Esophagus squamous epithelium (tissue), 5 donors: ENCODE results near the gene TTC16. TPM values are rescaled to one million over a fixed set of nuclear protein-coding genes. Genes with fewer than 3 reads are reported as not detected.

ENCODE experiments used
- DNase-seq: peaks from one replicate; lab custom pipeline; 2025; lab: John Stamatoyannopoulos, UW
- H3K27ac ChIP-seq, 4 donors: fragments of 200-600 bp; sonication (generic); one replicate each; pipeline ENCODE4 v1.5.1; 2016 to 2019; ENCODE audit warnings: mild to moderate bottlenecking in 1 of 4
- H3K27me3 ChIP-seq, 4 donors: fragments of 200-600 bp; sonication (generic); 1 replicate in 3 of 4; 2 replicates in 1 of 4; pipeline versions ENCODE4 v1.5.1 to v1.6.0; 2017 to 2021; ENCODE audit warnings: antibody characterized with exemption in 1 of 4
- H3K36me3 ChIP-seq, 3 donors: fragments of 200-600 bp; sonication (generic); one replicate each; pipeline ENCODE4 v1.5.1; 2016 to 2019
- H3K4me1 ChIP-seq, 3 donors: fragments of 200-600 bp; sonication (generic); one replicate each; pipeline ENCODE4 v1.5.1; 2017 to 2019
- H3K4me3 ChIP-seq, 4 donors: fragments of 200-600 bp; sonication (generic); 1 replicate in 3 of 4; 2 replicates in 1 of 4; pipeline ENCODE4 v1.5.1; 2016 to 2019; ENCODE audit warnings: mild to moderate bottlenecking in 2 of 4, moderate library complexity in 1 of 4
- H3K9me3 ChIP-seq, 3 donors: fragments of 200-600 bp; sonication (generic); one replicate each; pipeline ENCODE4 v1.5.1; 2016 to 2019
- POLR2A ChIP-seq, 4 donors: fragments of 450-650 bp; IDR thresholded peaks; one replicate each; pipeline ENCODE4 v1.6.1; 2017; ENCODE audit warnings: antibody characterized with exemption in 4 of 4, mild to moderate bottlenecking in 4 of 4, moderate library complexity in 3 of 4
- WGBS, 2 donors: methylation state at CpG; one replicate each; pipeline ENCODE4 v1.1.5; 2018; 5-methylcytosine and 5-hydroxymethylcytosine counted together
- intact Hi-C: fragments of 100-400 bp; cut with DNase I; formaldehyde crosslinking; loops from one replicate; pipeline ENCODE4 v1.15.0; 2022
- total RNA-seq, 4 donors: library from RNA; depleted of rRNA; stranded (reverse); fragments of >200 nt; gene quantifications; one replicate each; pipeline ENCODE4 v1.1.0, GENCODE V29; 2016
- TF ChIP-seq, protein P1 (sequence below), 6 experiments: fragments of 450-650 bp in 4 of 6; fragments of 200-600 bp in 2 of 6; sonication (generic) in 2 of 6; IDR thresholded peaks; one replicate each; pipeline ENCODE4 v1.5.1; 2016 to 2019; ENCODE audit warnings: antibody characterized with exemption in 6 of 6, mild to moderate bottlenecking in 4 of 6, moderate library complexity in 4 of 6
- donor health status: DM: yes; HTN: yes; CAD: no.

TTC16 gene
- total RNA-seq, 4 donors from 2014 or later: under 0.01 to 0.23 TPM; not detected in 2

- no peak for TF ChIP-seq POLR2A (IDR thresholded peaks at IDR 0.05)
- TF ChIP-seq, protein P1, sequence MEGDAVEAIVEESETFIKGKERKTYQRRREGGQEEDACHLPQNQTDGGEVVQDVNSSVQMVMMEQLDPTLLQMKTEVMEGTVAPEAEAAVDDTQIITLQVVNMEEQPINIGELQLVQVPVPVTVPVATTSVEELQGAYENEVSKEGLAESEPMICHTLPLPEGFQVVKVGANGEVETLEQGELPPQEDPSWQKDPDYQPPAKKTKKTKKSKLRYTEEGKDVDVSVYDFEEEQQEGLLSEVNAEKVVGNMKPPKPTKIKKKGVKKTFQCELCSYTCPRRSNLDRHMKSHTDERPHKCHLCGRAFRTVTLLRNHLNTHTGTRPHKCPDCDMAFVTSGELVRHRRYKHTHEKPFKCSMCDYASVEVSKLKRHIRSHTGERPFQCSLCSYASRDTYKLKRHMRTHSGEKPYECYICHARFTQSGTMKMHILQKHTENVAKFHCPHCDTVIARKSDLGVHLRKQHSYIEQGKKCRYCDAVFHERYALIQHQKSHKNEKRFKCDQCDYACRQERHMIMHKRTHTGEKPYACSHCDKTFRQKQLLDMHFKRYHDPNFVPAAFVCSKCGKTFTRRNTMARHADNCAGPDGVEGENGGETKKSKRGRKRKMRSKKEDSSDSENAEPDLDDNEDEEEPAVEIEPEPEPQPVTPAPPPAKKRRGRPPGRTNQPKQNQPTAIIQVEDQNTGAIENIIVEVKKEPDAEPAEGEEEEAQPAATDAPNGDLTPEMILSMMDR (IDR thresholded peaks at IDR 0.05): no peak
- 66% methylated on average over 4 to 5 of the region's 12 CpGs for WGBS, 2 donors
- Histone ChIP-seq H3K4me1 (peaks cover 0 to 42% (median 10%) of the 10 kb centered on the region in 3 donors), H3K9me3 (no peaks in the 10 kb centered on the region), H3K27me3 (no peaks in the 10 kb centered on the region), H3K27ac (no peak overlapping the region), H3K36me3 (no peaks in the 10 kb centered on the region), H3K4me3 (no peak overlapping the region)
- intact Hi-C loops: loop anchor here (5.0 to 10.0 kb wide), 2 partner anchors 113 to 215 kb away; no protein-coding TSS in a partner anchor
- no peak for DNase-seq
Observed at GRCh38 chr9:127720031-127720864, 4.4 kb downstream of the TTC16 start.

- Histone ChIP-seq H3K9me3 (no peaks in the 10 kb centered on the region), H3K4me3 (no peak overlapping the region), H3K27me3 (no peaks in the 10 kb centered on the region), H3K36me3 (no peaks in the 10 kb centered on the region), H3K4me1 (peaks cover 0 to 41% (median 10%) of the 10 kb centered on the region in 3 donors), H3K27ac (no peak overlapping the region)
- DNase-seq: no peak
- intact Hi-C loops: loop anchor here (5.0 to 10.0 kb wide), 2 partner anchors 114 to 216 kb away; no protein-coding TSS in a partner anchor
- TF ChIP-seq, protein P1 (IDR thresholded peaks at IDR 0.05): no peak
- TF ChIP-seq POLR2A (IDR thresholded peaks at IDR 0.05): no peak
Observed at GRCh38 chr9:127720865-127721227, 5.0 kb downstream of the TTC16 start.

GRCh38 chr9:127721391-127721821 lies 5.5 kb downstream of the TTC16 start:
- no peak overlapping the region for H3K4me3 ChIP-seq
- no peaks in the 10 kb centered on the region for H3K27me3 ChIP-seq
- TF ChIP-seq, protein P1 (IDR thresholded peaks at IDR 0.05): no peak
- TF ChIP-seq POLR2A (IDR thresholded peaks at IDR 0.05): no peak
- H3K36me3 ChIP-seq: no peaks in the 10 kb centered on the region
- intact Hi-C loops: loop anchor here (5.0 to 10.0 kb wide), 2 partner anchors 114 to 217 kb away; no protein-coding TSS in a partner anchor
- H3K4me1 ChIP-seq: peaks cover 0 to 35% (median 6%) of the 10 kb centered on the region in 3 donors
- no peak for DNase-seq
- H3K27ac ChIP-seq: no peak overlapping the region
- H3K9me3 ChIP-seq: no peaks in the 10 kb centered on the region
- WGBS, 2 donors: 12 to 56% methylated on average over 8 of the region's 11 CpGs

GRCh38 chr9:127722055-127722745 lies 6.3 kb downstream of the TTC16 start:
- H3K27me3 ChIP-seq: no peaks in the 10 kb centered on the region
- H3K27ac ChIP-seq: no peak overlapping the region
- intact Hi-C loops: loop anchor here (5.0 to 10.0 kb wide), 2 partner anchors 115 to 217 kb away; no protein-coding TSS in a partner anchor
- TF ChIP-seq, protein P1 (IDR thresholded peaks at IDR 0.05): no peak
- no peaks in the 10 kb centered on the region for H3K9me3 ChIP-seq
- no peak for DNase-seq
- peaks cover 0 to 34% (median 6%) of the 10 kb centered on the region in 3 donors for H3K4me1 ChIP-seq
- no peaks in the 10 kb centered on the region for H3K36me3 ChIP-seq
- no peak overlapping the region for H3K4me3 ChIP-seq
- 65 to 72% methylated on average over 7 of the region's 12 CpGs for WGBS, 2 donors
